NCI-H2227 treated with DMSO at 0.1 percent for 48 hours (cell line): ENCODE data around the gene RHOBTB3.
A peak's percentile ranks its signal among the peaks of the same experiment; 100 is the strongest.
"Not testable (repeated sequence)": the region's sequence is repeated elsewhere in the genome, so short reads cannot be mapped to it uniquely, and the experiment has no call there.

Experiments used
- DNase-seq: peaks from one replicate; lab custom pipeline; 2025; lab: John Stamatoyannopoulos, UW

Gene RHOBTB3

GRCh38 chr5:95713246-95713645, 17.9 kb upstream of the RHOBTB3 start:
- not testable (repeated sequence) for DNase-seq

- DNase-seq = no peak
Observed at GRCh38 chr5:95713960-95714710, 17.0 kb upstream of the RHOBTB3 start.

- no peak for DNase-seq
Observed at GRCh38 chr5:95715799-95716461, 15.2 kb upstream of the RHOBTB3 start.

- no peak for DNase-seq
Observed at GRCh38 chr5:95717439-95717838, 13.7 kb upstream of the RHOBTB3 start.

- no peak for DNase-seq
Observed at GRCh38 chr5:95718203-95718602, 12.9 kb upstream of the RHOBTB3 start.

GRCh38 chr5:95718738-95719137, 12.4 kb upstream of the RHOBTB3 start:
- DNase-seq = no peak

GRCh38 chr5:95720094-95720786, 10.9 kb upstream of the RHOBTB3 start:
- no peak for DNase-seq

- DNase-seq = no peak
Observed at GRCh38 chr5:95721582-95722295, 9.4 kb upstream of the RHOBTB3 start.

- DNase-seq = no peak
Observed at GRCh38 chr5:95723632-95724369, 7.3 kb upstream of the RHOBTB3 start.

GRCh38 chr5:95725071-95725820, 5.9 kb upstream of the RHOBTB3 start:
- no peak for DNase-seq

- no peak for DNase-seq
Observed at GRCh38 chr5:95725937-95726810, 5.0 kb upstream of the RHOBTB3 start.

GRCh38 chr5:95726811-95727763, 4.0 kb upstream of the RHOBTB3 start:
- no peak for DNase-seq

- DNase-seq = peak; percentile 9
Observed at GRCh38 chr5:95727764-95728191, 3.4 kb upstream of the RHOBTB3 start.

GRCh38 chr5:95728494-95729114, 2.5 kb upstream of the RHOBTB3 start:
- DNase-seq = no peak

- DNase-seq = no peak
Observed at GRCh38 chr5:95729115-95730010, 1.8 kb upstream of the RHOBTB3 start.

- DNase-seq = no peak
Observed at GRCh38 chr5:95730011-95730700, 980 bp upstream of the RHOBTB3 start.
